Right lobe of liver (tissue), 4 donors: Measurements from ENCODE around the gene HEATR3.

Source experiments
- POLR2A ChIP-seq: fragments of 450-650 bp; IDR thresholded peaks from one replicate; pipeline ENCODE4 v1.6.1; 2017; ENCODE audit warnings: antibody characterized with exemption, mild to moderate bottlenecking
- TF ChIP-seq, protein P1 (sequence below), 4 donors: fragments of 200-600 bp in 3 of 4; fragments of 450-650 bp in 1 of 4; IDR thresholded peaks; one replicate each; pipeline versions ENCODE4 v1.5.1 to v1.8.0; 2016 to 2022; ENCODE audit warnings: antibody characterized with exemption in 4 of 4, mild to moderate bottlenecking in 2 of 4
- donor health status: DM: no; HTN: no; CAD: no.
- donor health status: DM: no; HTN: no; CAD: no.
- donor health status: DM: no; HTN: yes; CAD: no.

DNA sequence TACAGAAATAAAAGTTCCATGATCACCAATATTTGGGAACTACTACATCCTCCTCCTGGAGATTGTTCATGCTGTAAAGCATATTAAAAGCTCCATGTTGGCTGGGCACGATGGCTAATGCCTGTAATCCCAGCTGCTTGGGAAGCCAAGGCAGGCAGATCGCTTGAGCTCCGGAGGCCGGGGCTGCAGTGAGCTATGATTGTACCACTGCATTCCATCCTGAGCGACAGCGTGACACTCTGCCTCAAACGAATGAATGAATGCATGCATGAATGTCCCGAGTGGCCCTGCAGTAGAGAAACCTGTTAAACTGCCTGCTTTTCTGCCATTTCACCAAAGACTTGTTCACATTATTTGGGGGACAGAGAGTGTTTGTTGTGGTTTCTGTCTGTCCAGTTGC is 25.8 kb upstream of the HEATR3 start:
- TF ChIP-seq, protein P1, sequence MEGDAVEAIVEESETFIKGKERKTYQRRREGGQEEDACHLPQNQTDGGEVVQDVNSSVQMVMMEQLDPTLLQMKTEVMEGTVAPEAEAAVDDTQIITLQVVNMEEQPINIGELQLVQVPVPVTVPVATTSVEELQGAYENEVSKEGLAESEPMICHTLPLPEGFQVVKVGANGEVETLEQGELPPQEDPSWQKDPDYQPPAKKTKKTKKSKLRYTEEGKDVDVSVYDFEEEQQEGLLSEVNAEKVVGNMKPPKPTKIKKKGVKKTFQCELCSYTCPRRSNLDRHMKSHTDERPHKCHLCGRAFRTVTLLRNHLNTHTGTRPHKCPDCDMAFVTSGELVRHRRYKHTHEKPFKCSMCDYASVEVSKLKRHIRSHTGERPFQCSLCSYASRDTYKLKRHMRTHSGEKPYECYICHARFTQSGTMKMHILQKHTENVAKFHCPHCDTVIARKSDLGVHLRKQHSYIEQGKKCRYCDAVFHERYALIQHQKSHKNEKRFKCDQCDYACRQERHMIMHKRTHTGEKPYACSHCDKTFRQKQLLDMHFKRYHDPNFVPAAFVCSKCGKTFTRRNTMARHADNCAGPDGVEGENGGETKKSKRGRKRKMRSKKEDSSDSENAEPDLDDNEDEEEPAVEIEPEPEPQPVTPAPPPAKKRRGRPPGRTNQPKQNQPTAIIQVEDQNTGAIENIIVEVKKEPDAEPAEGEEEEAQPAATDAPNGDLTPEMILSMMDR (IDR thresholded peaks at IDR 0.05) = no peak
- no peak for TF ChIP-seq POLR2A
